ENCODE measurements around the gene DEXI. TPM values are rescaled to one million over a fixed set of nuclear protein-coding genes. Genes with fewer than 3 reads are reported as not detected.

DEXI gene
- total RNA-seq, 1 experiment from 2014 or later, result 23.7 TPM

DNA sequence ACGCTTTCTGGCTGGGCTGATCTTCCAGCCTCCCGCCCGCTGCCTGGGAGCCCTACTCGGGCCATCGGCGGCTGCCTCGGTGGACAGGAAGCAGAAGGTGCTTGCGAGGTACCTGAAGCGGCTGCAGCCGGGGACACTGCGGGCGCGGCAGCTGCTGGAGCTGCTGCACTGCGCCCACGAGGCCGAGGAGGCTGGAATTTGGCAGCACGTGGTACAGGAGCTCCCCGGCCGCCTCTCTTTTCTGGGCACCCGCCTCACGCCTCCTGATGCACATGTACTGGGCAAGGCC is 34.6 kb downstream of the DEXI start:
- H3K4me3 Mint-ChIP-seq (ENCODE audit: unreplicated experiment), result no peak overlapping the region
- H3K27me3 Mint-ChIP-seq (ENCODE audit: insufficient read depth, unreplicated experiment), result peaks cover 10% of the 10 kb centered on the region
- H3K4me1 ChIP-seq, result no peaks in the 10 kb centered on the region
- intact Hi-C loops (cut with micrococcal nuclease; ENCODE audit: unreplicated experiment), result no loop called here
- TF ChIP-seq, protein P1, sequence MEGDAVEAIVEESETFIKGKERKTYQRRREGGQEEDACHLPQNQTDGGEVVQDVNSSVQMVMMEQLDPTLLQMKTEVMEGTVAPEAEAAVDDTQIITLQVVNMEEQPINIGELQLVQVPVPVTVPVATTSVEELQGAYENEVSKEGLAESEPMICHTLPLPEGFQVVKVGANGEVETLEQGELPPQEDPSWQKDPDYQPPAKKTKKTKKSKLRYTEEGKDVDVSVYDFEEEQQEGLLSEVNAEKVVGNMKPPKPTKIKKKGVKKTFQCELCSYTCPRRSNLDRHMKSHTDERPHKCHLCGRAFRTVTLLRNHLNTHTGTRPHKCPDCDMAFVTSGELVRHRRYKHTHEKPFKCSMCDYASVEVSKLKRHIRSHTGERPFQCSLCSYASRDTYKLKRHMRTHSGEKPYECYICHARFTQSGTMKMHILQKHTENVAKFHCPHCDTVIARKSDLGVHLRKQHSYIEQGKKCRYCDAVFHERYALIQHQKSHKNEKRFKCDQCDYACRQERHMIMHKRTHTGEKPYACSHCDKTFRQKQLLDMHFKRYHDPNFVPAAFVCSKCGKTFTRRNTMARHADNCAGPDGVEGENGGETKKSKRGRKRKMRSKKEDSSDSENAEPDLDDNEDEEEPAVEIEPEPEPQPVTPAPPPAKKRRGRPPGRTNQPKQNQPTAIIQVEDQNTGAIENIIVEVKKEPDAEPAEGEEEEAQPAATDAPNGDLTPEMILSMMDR (IDR thresholded peaks at IDR 0.05; ENCODE audit: insufficient read depth in 1 of 2, low read depth in 1 of 2, low read length in 1 of 2, severe bottlenecking in 1 of 2, unreplicated experiment in 1 of 2), result no peak
- BruUV-seq (replicated peaks), result no TSS peak
- H3K4me1 Mint-ChIP-seq (ENCODE audit: low read depth, unreplicated experiment), result no peaks in the 10 kb centered on the region
- peaks cover 7% of the 10 kb centered on the region for H3K9me3 Mint-ChIP-seq (ENCODE audit: unreplicated experiment)
- ChIA-PET CTCF (interaction anchor here (0.9 kb wide), 1 partner anchor 29 kb away, joined by 4 read pairs; no protein-coding TSS in a partner anchor), POLR2A (no interaction called here)
- H3K27ac Mint-ChIP-seq (ENCODE audit: unreplicated experiment), result no peak overlapping the region
- no peaks in the 10 kb centered on the region for H3K36me3 Mint-ChIP-seq (ENCODE audit: insufficient read depth, unreplicated experiment)
- no peaks in the 10 kb centered on the region for H3K27me3 ChIP-seq (replicated peaks; ENCODE audit: control insufficient read depth, insufficient read depth, low read length)
- H3K9me3 ChIP-seq, result no peaks in the 10 kb centered on the region
- no peaks in the 10 kb centered on the region for H3K36me3 ChIP-seq (ENCODE audit: control insufficient read depth, insufficient read depth, low read length)
- DNase-seq, result no peak
- no peak overlapping the region for H3K4me3 ChIP-seq (ENCODE audit: low read depth, low read length)

DNA sequence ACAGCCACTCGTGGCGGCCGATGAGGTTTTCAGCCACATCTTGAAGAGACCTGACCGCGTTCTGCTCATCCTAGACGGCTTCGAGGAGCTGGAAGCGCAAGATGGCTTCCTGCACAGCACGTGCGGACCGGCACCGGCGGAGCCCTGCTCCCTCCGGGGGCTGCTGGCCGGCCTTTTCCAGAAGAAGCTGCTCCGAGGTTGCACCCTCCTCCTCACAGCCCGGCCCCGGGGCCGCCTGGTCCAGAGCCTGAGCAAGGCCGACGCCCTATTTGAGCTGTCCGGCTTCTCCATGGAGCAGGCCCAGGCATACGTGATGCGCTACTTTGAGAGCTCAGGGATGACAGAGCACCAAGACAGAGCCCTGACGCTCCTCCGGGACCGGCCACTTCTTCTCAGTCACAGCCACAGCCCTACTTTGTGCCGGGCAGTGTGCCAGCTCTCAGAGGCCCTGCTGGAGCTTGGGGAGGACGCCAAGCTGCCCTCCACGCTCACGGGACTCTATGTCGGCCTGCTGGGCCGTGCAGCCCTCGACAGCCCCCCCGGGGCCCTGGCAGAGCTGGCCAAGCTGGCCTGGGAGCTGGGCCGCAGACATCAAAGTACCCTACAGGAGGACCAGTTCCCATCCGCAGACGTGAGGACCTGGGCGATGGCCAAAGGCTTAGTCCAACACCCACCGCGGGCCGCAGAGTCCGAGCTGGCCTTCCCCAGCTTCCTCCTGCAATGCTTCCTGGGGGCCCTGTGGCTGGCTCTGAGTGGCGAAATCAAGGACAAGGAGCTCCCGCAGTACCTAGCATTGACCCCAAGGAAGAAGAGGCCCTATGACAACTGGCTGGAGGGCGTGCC is 35.1 kb downstream of the DEXI start:
- DNase-seq, result no peak
- Mint-ChIP-seq H3K4me1 (ENCODE audit: low read depth, unreplicated experiment) (no peaks in the 10 kb centered on the region), H3K36me3 (ENCODE audit: insufficient read depth, unreplicated experiment) (no peaks in the 10 kb centered on the region), H3K27ac (ENCODE audit: unreplicated experiment) (no peak overlapping the region), H3K9me3 (ENCODE audit: unreplicated experiment) (peaks cover 11% of the 10 kb centered on the region), H3K27me3 (ENCODE audit: insufficient read depth, unreplicated experiment) (peaks cover 10% of the 10 kb centered on the region), H3K4me3 (ENCODE audit: unreplicated experiment) (no peak overlapping the region)
- H3K9me3 ChIP-seq, result no peaks in the 10 kb centered on the region
- no peaks in the 10 kb centered on the region for H3K27me3 ChIP-seq (replicated peaks; ENCODE audit: control insufficient read depth, insufficient read depth, low read length)
- CTCF ChIA-PET, result interaction anchor here (0.5 to 0.9 kb wide), 2 partner anchors 29 to 392 kb away, joined by 3 to 4 read pairs; no protein-coding TSS in a partner anchor
- POLR2A ChIA-PET, result no interaction called here
- TF ChIP-seq, protein P1 (IDR thresholded peaks at IDR 0.05; ENCODE audit: insufficient read depth in 1 of 2, low read depth in 1 of 2, low read length in 1 of 2, severe bottlenecking in 1 of 2, unreplicated experiment in 1 of 2), result no peak
- no TSS peak for BruUV-seq (replicated peaks)
- intact Hi-C loops (cut with micrococcal nuclease; ENCODE audit: unreplicated experiment), result no loop called here
- H3K36me3 ChIP-seq (ENCODE audit: control insufficient read depth, insufficient read depth, low read length), result no peaks in the 10 kb centered on the region
- no peak overlapping the region for H3K4me3 ChIP-seq (ENCODE audit: low read depth, low read length)
- no peaks in the 10 kb centered on the region for H3K4me1 ChIP-seq

DNA sequence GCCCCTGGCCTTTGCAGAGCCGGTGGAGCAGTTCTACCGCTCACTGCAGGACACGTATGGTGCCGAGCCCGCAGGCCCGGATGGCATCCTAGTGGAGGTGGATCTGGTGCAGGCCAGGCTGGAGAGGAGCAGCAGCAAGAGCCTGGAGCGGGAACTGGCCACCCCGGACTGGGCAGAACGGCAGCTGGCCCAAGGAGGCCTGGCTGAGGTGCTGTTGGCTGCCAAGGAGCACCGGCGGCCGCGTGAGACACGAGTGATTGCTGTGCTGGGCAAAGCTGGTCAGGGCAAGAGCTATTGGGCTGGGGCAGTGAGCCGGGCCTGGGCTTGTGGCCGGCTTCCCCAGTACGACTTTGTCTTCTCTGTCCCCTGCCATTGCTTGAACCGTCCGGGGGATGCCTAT is 35.8 kb downstream of the DEXI start:
- Mint-ChIP-seq H3K36me3 (ENCODE audit: insufficient read depth, unreplicated experiment) (no peaks in the 10 kb centered on the region), H3K9me3 (ENCODE audit: unreplicated experiment) (peaks cover 11% of the 10 kb centered on the region), H3K27me3 (ENCODE audit: insufficient read depth, unreplicated experiment) (peaks cover 10% of the 10 kb centered on the region), H3K27ac (ENCODE audit: unreplicated experiment) (no peak overlapping the region), H3K4me3 (ENCODE audit: unreplicated experiment) (no peak overlapping the region), H3K4me1 (ENCODE audit: low read depth, unreplicated experiment) (no peaks in the 10 kb centered on the region)
- CTCF ChIA-PET, result no interaction called here
- H3K27me3 ChIP-seq (replicated peaks; ENCODE audit: control insufficient read depth, insufficient read depth, low read length), result no peaks in the 10 kb centered on the region
- POLR2A ChIA-PET, result no interaction called here
- intact Hi-C loops (cut with micrococcal nuclease; ENCODE audit: unreplicated experiment), result no loop called here
- TF ChIP-seq, protein P1 (IDR thresholded peaks at IDR 0.05; ENCODE audit: insufficient read depth in 1 of 2, low read depth in 1 of 2, low read length in 1 of 2, severe bottlenecking in 1 of 2, unreplicated experiment in 1 of 2), result no peak
- no peak for DNase-seq
- H3K4me1 ChIP-seq, result no peaks in the 10 kb centered on the region
- no peaks in the 10 kb centered on the region for H3K36me3 ChIP-seq (ENCODE audit: control insufficient read depth, insufficient read depth, low read length)
- no peak overlapping the region for H3K4me3 ChIP-seq (ENCODE audit: low read depth, low read length)
- BruUV-seq (replicated peaks), result no TSS peak
- H3K9me3 ChIP-seq, result no peaks in the 10 kb centered on the region

Measured in Caco-2 (cell line).